Fibroblast of skin of left biceps (primary cell): ENCODE results near the gene IQSEC1.

ENCODE experiments used
- DNase-seq, 2 experiments: peaks; one replicate each; pipeline ENCODE4 v3.0.0-alpha.2; 2013; ENCODE audit warnings: low read depth in 2 of 2

The IQSEC1 gene

GRCh38 chr3:12935023-12935860 is 138.0 kb downstream of the IQSEC1 start:
- no peak for DNase-seq

- no peak for DNase-seq
Observed at GRCh38 chr3:12934431-12934830, 138.8 kb downstream of the IQSEC1 start.

GRCh38 chr3:12933901-12934300 is 139.3 kb downstream of the IQSEC1 start:
- DNase-seq = no peak

- DNase-seq = no peak
Observed at GRCh38 chr3:12932754-12933153, 140.5 kb downstream of the IQSEC1 start.

- no peak for DNase-seq
Observed at GRCh38 chr3:12932347-12932746, 140.9 kb downstream of the IQSEC1 start.

- DNase-seq = no peak
Observed at GRCh38 chr3:12931273-12931905, 141.8 kb downstream of the IQSEC1 start.

GRCh38 chr3:12929801-12930200 is 143.4 kb downstream of the IQSEC1 start:
- DNase-seq = no peak

GRCh38 chr3:12926660-12927059 is 146.6 kb downstream of the IQSEC1 start:
- no peak for DNase-seq

- DNase-seq = no peak
Observed at GRCh38 chr3:12925648-12926047, 147.6 kb downstream of the IQSEC1 start.

- DNase-seq = no peak
Observed at GRCh38 chr3:12924437-12924836, 148.8 kb downstream of the IQSEC1 start.

- DNase-seq = no peak
Observed at GRCh38 chr3:12922881-12923431, 150.3 kb downstream of the IQSEC1 start.

GRCh38 chr3:12922306-12922705 is 150.9 kb downstream of the IQSEC1 start:
- no peak for DNase-seq

- no peak for DNase-seq
Observed at GRCh38 chr3:12921736-12922135, 151.5 kb downstream of the IQSEC1 start.

- DNase-seq = no peak
Observed at GRCh38 chr3:12920967-12921366, 152.3 kb downstream of the IQSEC1 start.

GRCh38 chr3:12919205-12919604 is 154.0 kb downstream of the IQSEC1 start:
- no peak for DNase-seq

GRCh38 chr3:12918231-12918630 is 155.0 kb downstream of the IQSEC1 start:
- DNase-seq = no peak

- no peak for DNase-seq
Observed at GRCh38 chr3:12916159-12916558, 157.1 kb downstream of the IQSEC1 start.

GRCh38 chr3:12914088-12914487 is 159.1 kb downstream of the IQSEC1 start:
- no peak for DNase-seq

- DNase-seq = no peak
Observed at GRCh38 chr3:12911881-12912415, 161.3 kb downstream of the IQSEC1 start.

GRCh38 chr3:12910356-12911099 is 162.7 kb downstream of the IQSEC1 start:
- no peak for DNase-seq

GRCh38 chr3:12909710-12910109 is 163.5 kb downstream of the IQSEC1 start:
- DNase-seq = no peak

- no peak for DNase-seq
Observed at GRCh38 chr3:12908859-12909258, 164.4 kb downstream of the IQSEC1 start.
